ENCODE results near the gene HOXA2. TPM values are rescaled to one million over a fixed set of nuclear protein-coding genes. Genes with fewer than 3 reads are reported as not detected.

The HOXA2 gene
- total RNA-seq, 1 experiment from 2014 or later: 3.2 TPM

DNA sequence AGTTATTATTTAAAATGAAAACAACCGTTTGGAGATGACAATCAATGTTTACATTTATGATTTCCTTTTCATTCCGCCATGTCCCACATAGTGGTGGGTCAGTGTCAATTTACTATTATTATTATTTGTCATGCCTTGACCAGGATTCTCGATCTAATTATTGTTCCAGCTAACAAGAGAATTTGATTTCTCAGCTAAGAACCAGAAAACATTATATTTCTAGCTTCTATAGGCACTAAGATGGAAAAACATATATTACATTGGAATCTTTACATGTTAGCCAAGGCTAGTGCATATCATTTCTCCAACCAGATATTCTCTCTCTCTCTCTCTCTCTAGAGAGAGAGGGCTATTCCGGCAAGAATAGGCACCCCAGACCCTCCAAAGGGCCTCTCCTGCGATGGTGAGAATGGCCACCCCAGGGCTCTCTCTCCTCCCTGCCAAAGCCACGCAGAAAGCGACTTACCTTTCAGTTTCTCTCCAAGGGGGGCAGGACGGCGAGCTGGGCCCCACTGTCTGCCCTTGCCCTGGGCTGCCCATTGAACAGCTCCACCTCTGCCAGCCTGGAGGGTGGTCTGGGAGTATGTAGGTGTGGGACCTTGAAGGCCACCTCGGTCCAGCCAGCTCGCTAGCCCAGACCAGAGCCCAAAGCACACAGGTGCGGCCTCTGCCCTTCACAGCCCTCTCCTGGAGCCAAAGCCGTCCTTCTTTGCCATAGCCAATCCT is 47.5 kb upstream of the HOXA2 start:
- H3K27ac Mint-ChIP-seq (ENCODE audit: unreplicated experiment): peak overlapping the region; percentile 73
- peaks cover 36% of the 10 kb centered on the region for H3K27me3 Mint-ChIP-seq (ENCODE audit: unreplicated experiment)
- no TSS peak for BruUV-seq (replicated peaks)
- no peaks in the 10 kb centered on the region for H3K9me3 Mint-ChIP-seq (ENCODE audit: low read depth, unreplicated experiment)
- intact Hi-C loops (cut with micrococcal nuclease; ENCODE audit: unreplicated experiment): loop anchor here (5.0 kb wide), 1 partner anchor 1258 kb away; no protein-coding TSS in a partner anchor
- CTCF ChIA-PET: interaction anchor here (0.7 to 2.4 kb wide), 14 partner anchors 9 to 1209 kb away, joined by 3 to 21 read pairs (median 5); partner anchors contain the start of genes HOXA10 and SKAP2
- H3K4me1 Mint-ChIP-seq (ENCODE audit: low read depth, unreplicated experiment): peaks cover 11% of the 10 kb centered on the region
- TF ChIP-seq, protein P1, sequence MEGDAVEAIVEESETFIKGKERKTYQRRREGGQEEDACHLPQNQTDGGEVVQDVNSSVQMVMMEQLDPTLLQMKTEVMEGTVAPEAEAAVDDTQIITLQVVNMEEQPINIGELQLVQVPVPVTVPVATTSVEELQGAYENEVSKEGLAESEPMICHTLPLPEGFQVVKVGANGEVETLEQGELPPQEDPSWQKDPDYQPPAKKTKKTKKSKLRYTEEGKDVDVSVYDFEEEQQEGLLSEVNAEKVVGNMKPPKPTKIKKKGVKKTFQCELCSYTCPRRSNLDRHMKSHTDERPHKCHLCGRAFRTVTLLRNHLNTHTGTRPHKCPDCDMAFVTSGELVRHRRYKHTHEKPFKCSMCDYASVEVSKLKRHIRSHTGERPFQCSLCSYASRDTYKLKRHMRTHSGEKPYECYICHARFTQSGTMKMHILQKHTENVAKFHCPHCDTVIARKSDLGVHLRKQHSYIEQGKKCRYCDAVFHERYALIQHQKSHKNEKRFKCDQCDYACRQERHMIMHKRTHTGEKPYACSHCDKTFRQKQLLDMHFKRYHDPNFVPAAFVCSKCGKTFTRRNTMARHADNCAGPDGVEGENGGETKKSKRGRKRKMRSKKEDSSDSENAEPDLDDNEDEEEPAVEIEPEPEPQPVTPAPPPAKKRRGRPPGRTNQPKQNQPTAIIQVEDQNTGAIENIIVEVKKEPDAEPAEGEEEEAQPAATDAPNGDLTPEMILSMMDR (IDR thresholded peaks at IDR 0.05; ENCODE audit: unreplicated experiment): no peak
- peak overlapping the region; percentile 76 for H3K4me3 Mint-ChIP-seq (ENCODE audit: low read depth, unreplicated experiment)
- peak; percentile 51 for DNase-seq
- H3K36me3 Mint-ChIP-seq (ENCODE audit: insufficient read depth, unreplicated experiment): peaks cover 37% of the 10 kb centered on the region

DNA sequence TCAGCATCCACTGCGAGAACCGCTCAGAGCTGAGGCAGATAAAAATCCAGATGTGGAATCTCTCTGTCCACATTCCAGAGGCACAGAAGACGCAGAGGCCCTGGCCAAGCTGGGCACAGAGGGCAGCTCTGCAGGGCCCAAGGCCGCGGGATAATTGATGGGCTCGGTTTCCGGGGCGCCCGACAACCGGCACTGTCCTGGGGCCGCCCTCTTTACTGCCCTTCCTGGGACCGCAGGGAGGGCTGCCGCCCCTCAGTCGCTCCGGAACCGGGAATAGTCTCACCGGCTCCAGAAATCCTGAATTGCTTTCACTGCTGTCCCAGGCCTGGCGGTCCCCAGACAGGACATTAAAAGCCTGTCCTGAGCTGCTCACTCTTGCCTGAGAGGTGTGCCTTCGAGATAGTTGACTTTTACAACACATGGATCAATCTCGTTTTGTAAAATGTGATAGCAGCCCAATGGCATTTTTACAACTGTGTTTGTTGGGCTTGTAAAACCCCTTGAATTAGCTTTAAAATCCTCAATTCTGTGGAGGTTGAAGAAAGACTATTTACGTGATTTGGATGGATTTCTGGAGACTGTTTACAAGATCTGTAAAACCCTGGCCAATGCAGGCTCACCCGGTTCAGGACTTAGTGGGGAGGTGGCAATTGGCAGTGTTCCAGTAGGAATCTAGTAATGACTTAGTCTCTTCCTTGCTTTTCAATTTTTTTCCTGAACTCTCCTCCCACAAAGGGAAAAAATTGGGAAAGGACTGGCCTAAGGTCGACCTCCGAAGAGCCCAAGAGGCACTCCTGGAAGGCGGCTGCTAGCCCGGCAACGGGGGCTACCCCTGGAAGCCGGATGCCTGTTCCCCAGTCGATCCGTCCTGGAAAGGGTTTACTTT is 46.5 kb upstream of the HOXA2 start:
- Mint-ChIP-seq H3K27me3 (ENCODE audit: unreplicated experiment) (peaks cover 32% of the 10 kb centered on the region), H3K4me3 (ENCODE audit: low read depth, unreplicated experiment) (peak overlapping the region; percentile 76), H3K9me3 (ENCODE audit: low read depth, unreplicated experiment) (no peaks in the 10 kb centered on the region), H3K4me1 (ENCODE audit: low read depth, unreplicated experiment) (peaks cover 11% of the 10 kb centered on the region), H3K27ac (ENCODE audit: unreplicated experiment) (peak overlapping the region; percentile 8), H3K36me3 (ENCODE audit: insufficient read depth, unreplicated experiment) (peaks cover 37% of the 10 kb centered on the region)
- TF ChIP-seq, protein P1 (IDR thresholded peaks at IDR 0.05; ENCODE audit: unreplicated experiment): no peak
- DNase-seq: no peak
- intact Hi-C loops (cut with micrococcal nuclease; ENCODE audit: unreplicated experiment): no loop called here
- CTCF ChIA-PET: interaction anchor here (0.8 to 2.4 kb wide), 6 partner anchors 12 to 467 kb away, joined by 3 to 21 read pairs (median 6); partner anchors contain the start of genes HOXA10 and SKAP2
- no TSS peak for BruUV-seq (replicated peaks)

DNA sequence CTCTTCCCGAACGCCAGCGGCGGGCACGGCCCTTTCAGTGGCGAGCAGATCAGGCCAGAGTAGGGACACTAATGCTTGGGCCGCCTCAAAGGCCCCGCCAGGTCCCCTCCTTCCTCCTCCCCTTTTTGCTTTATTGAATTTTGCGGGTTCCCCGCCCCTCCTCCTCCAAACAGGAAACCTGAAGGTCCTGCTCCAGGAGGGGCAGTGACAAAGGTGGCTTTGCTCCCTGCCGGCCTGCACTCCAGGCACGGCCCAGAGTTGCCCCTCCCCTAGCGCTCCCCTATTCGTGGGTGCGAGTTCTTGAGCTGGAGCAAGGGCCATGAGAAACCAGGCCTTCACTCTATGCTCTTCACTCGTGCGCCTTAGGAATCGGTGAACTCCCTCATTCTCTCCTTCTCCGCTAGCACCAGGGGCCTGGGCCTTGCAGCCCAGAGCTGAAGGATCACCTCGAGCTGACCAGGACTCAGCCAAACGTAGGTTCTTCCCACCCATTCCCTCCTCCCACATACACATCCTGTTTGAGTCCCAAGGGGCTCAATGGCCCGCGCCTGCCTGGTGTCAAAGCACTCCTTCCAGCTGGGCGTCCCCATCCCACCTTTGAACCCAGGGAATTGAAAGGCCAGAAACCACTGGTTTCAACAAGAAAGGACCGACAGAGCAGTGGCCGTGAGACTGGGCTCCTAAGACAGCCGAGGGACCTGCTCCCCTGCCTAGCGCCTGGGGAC is 45.7 kb upstream of the HOXA2 start:
- CTCF ChIA-PET: interaction anchor here (0.6 to 1.3 kb wide), 4 partner anchors 285 to 771 kb away, joined by 3 to 5 read pairs (median 4); no protein-coding TSS in a partner anchor
- Mint-ChIP-seq H3K9me3 (ENCODE audit: low read depth, unreplicated experiment) (no peaks in the 10 kb centered on the region), H3K27me3 (ENCODE audit: unreplicated experiment) (peaks cover 24% of the 10 kb centered on the region)

More for the DNA sequence above, 45.7 kb upstream of the HOXA2 start:
- Mint-ChIP-seq H3K36me3 (ENCODE audit: insufficient read depth, unreplicated experiment) (peaks cover 37% of the 10 kb centered on the region), H3K4me1 (ENCODE audit: low read depth, unreplicated experiment) (peaks cover 11% of the 10 kb centered on the region), H3K4me3 (ENCODE audit: low read depth, unreplicated experiment) (peak overlapping the region; percentile 76), H3K27ac (ENCODE audit: unreplicated experiment) (no peak overlapping the region)
- DNase-seq: peak; percentile 80
- intact Hi-C loops (cut with micrococcal nuclease; ENCODE audit: unreplicated experiment): no loop called here
- no TSS peak for BruUV-seq (replicated peaks)
- TF ChIP-seq, protein P1 (IDR thresholded peaks at IDR 0.05; ENCODE audit: unreplicated experiment): no peak

Data from Calu3 (cell line).